ENCODE data around the gene COL4A1. TPM values are rescaled to one million over a fixed set of nuclear protein-coding genes. Genes with fewer than 3 reads are reported as not detected.

COL4A1 gene
- total RNA-seq, 1 donor from 2014 or later = 65.2 TPM

DNA sequence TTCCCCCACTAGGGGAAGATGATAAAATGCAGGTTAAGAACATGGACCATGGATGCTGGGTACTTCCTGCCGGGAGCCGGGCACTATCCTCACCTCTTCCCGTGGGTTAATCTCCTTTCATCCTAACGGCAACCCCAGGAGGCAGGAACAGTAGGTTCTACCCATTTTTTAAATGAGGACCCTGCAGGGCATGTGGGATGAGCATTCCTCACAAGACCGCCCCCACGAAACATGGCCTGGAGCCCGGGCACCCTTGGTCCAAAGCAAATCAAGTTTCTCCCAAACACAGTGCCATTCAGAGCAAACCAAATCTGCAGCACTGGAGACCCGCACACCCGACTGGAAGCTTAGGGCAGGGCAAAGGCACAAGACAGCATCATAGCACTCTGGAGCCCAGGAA, 35.5 kb upstream of the COL4A1 start:
- DNase-seq (ENCODE audit: low spot score in 2 of 2) = no peak
- FAIRE-seq = no peak

DNA sequence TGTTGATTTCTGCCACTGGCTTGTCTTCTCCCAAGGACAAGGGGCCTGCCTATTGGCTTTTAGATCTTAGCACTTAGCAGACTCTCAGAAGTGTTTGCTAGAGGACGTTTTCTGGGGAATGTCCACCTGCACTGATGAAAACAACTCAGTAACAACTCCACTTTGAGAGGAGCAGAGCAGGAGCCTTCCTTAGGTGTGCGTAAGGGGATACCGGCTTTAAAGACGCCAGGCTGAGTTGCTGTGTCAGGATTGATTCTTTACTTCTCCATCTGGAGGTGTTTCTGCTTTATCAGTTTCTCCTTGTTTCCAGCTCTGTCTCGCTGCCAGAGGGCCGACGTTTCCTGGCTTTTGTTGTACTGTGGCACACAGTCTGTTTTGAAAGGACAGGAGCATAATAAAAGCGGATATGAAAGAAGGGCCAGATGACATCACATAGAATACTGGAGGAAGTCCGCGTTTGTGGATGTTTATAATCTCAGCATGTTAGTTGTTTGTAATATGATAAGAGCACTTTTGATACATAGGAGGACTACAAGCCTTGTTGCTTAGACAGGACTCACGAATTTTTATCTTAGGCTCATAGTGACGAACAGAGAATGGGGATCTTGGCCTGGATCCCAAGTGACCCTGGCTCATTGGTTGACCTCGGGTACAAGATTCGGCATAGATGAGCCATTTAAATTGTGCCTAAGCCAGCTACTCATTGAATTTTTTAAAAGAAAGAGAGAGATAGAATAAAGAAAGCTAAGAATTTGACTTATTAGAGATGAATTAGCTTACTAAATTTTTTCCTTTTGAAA, 34.7 kb upstream of the COL4A1 start:
- FAIRE-seq (no peak), DNase-seq (ENCODE audit: low spot score in 2 of 2) (no peak)

DNA sequence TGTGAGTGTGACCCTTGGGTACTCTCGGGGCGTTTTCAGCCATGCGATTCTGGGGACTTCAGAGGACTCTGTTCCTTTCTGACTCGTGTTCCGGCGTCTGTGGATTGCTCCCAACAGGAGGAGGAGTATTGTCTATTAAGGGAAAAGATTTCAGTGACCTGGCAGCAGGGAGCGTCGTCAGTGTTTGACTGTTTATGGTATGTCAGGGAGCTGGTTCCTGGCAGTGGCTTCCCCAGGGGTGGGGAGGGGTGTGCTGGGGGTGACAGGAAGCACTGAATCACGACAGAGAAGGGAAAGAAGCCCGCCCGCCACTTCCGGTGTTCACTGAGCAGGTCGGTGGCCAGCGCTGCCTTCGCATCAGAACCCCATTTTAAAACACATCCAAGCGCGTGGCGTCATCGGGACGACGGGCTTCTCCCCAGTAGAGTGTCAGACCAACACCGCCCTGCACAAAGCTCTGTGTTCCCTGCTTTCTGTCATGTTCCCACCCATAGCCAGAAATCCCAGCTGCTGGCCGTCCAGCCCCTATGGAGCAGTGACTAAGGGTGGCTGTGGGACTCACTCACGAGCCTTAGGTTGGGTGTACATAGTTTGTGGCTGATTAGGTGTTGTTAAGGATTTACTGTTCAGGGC, 34.0 kb upstream of the COL4A1 start:
- peak in 1 of 2 donors; percentile 34 for DNase-seq (ENCODE audit: low spot score in 2 of 2)
- FAIRE-seq = no peak

DNA sequence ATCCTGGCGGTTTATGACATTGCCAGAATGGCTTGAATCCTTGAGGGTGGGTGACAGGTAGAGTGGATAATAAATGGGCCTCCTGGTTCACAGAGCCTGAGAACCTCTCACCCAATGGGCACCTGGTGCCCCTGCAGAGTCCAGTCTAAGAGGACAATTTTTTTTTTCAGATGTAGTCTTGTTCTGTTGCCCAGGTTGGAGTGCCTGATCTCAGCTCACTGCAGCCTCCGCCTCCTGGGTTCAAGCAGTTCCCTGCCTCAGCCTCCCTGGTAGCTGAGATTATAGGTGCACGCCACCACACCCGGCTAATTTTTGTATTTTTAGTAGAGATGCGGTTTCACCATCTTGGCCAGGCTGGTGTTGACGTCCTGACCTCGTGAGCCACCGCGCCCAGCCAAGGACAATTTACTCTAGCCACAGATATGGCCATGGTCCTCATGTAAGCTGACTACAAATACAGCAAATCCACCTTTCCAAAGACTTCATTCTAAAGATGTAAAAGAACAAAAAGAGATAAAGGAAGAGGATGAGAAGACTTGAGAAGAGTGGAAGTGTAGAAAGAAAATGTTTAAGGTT, 33.1 kb upstream of the COL4A1 start:
- no peak for FAIRE-seq
- no peak for DNase-seq (ENCODE audit: low spot score in 2 of 2)

DNA sequence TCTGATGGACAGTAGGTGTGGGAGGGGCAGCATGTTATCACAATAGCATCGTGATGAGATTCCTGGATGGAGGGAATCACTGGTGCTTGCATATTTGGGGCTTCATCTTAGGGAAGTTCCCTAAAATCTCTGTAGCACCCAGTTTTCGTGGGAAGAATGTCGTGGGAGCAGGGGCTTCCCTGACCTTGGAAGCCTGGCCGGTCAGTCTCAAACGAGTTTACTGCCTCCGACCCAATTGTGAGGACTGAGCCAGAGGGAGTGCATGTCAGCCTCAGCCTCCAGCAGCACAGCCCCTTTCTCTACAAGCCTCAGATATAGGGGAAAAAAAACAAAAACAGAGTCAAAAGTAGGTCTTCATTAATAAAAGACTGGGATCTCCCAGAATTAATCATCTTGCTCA, 32.3 kb upstream of the COL4A1 start:
- FAIRE-seq = no peak

DNA sequence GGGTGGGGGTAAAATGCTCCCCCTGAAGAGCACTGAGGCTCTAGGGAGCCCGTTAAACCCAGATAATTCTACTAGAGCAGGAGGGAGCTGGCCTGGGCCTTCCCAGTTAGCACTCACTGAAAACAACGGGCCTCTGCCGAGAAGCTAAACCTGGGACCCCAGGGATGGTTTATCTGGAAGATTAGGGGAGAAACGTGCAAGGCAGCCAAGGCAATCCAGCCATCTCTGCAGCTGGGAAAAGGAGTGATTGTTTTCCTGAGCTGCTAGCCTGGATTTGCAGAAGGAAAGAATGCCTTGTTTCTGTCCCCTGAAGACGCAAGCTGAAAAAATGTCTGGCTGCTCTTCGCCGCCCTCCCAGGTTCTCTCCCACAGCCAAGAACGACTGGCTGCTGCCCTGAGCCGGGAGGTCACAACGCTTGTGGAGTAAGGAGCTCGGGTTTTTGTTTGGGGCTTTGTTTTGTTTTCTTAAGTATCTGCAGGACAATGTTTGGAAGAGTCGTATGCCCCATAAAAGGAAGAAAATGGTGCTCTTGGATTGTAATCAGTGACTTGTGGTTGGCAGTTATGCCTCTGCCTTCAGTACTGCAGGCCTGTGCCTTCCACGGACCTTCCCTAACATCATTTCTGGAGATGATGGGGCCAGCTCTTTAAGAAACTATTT, 31.6 kb upstream of the COL4A1 start:
- FAIRE-seq (no peak), DNase-seq (ENCODE audit: low spot score in 2 of 2) (no peak)

More for the DNA sequence above, 32.3 kb upstream of the COL4A1 start:
- no peak for DNase-seq (ENCODE audit: low spot score in 2 of 2)

DNA sequence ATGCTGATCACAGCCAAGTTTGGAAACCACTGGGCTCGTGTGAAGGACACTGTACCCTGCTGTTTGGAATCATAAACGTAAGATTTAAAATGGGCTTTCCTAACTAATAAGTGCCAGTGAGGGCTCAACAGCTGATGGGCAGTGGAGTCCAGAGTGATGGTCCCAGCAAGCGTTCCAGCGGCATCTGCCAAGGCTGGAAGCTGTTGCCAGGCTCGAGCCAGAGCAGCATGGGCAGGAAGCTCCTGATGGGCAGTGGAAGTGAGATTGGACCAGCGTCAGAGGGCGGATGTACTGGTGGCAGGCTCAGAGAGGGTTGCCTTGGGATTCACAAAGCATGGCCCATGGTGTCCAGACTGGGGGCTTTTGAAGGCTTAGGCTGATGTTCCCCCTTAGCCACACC, 30.3 kb upstream of the COL4A1 start:
- FAIRE-seq (no peak), DNase-seq (ENCODE audit: low spot score in 2 of 2) (no peak)

DNA sequence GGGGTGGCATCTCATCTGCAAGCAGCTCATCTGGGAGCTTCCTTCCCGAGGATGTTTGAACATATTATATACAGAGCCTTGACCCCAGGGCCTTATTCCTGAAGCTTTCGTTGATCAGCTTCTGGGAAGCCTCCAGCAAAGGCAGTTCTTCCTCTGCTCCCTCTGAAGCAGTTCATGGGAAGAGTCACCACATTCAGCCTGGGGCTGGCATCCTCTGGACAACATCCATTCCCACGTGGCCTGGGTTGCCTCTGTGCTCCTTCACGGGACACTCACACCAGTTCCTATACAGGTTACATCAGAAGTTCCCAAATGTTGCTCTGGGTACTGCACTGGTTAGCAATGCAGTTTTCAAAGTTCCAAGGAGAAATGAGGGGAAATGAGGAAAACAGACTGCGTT, 29.7 kb upstream of the COL4A1 start:
- FAIRE-seq = no peak

DNA sequence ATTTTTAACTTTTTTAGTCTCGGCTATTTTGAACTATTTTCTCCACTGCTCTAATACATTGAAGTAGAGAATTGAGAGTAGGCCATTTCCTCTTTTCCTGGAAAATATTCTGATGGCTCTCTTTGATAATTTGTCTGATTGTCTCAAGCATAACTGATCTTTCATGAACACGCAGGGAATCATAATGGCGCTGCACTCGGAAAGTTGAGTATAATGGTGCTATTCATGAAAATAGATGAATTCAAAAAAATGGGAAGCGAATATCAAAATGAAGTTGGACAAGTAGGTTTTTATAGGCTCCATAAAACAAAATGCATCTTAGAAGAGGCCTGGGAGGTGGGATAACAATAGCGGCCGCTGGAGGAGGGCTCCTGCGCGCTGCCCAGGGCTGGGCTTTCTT, 29.2 kb upstream of the COL4A1 start:
- FAIRE-seq (no peak), DNase-seq (ENCODE audit: low spot score in 2 of 2) (no peak)

More for the DNA sequence above, 29.7 kb upstream of the COL4A1 start:
- DNase-seq (ENCODE audit: low spot score in 2 of 2) = no peak

DNA sequence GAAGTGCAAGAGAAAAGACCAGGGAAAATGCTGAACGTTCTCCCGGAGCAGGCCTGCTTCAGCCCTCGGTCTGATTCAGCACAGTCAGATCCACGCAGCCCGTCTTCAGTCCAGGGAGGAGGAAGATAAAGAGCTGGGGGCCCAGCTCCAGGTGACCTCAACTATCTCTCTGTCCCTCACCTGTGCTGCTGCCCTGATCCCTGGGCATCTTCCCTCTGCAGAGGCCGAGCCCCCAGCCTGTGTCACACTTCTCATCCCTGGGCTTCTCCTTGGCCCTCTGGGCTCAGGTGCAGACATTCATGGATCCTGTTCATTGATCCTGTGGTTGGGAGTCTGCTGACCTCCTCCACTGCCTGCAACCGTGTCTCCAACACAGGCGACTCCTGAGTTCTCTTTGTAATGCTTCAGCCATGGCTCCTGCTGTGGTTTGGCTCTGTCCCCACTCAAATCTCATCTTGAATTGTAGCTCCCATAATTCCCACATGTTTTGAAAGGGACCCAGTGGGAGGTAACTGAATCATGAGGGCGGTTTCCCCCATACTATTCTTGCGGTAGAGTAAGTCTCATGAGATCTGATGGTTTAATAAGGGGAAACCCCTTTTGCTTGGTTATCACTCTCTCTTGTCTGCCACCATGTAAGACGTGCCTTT, 28.0 kb upstream of the COL4A1 start:
- FAIRE-seq = no peak

DNA sequence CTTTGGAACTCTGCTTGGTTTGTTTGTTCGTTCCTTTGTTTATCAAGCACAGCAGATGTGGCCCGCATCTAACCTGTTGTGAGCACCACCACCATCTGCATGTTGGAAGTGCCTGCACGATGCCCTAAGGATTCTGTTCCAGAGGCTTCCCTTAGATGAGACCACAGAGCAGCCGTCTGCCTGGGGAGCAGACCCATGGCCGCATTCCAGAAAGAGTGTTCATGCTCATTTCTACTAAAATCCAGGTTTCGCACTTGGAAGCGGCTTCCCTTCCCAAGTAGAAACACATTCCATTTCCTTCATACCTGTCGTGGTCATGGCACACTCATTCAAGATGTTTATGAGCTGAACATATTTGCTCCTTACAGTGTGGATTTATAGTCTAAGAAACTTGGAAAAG, 27.3 kb upstream of the COL4A1 start:
- FAIRE-seq = no peak
- DNase-seq (ENCODE audit: low spot score in 2 of 2) = no peak

More for the DNA sequence above, 28.0 kb upstream of the COL4A1 start:
- DNase-seq (ENCODE audit: low spot score in 2 of 2) = no peak

DNA sequence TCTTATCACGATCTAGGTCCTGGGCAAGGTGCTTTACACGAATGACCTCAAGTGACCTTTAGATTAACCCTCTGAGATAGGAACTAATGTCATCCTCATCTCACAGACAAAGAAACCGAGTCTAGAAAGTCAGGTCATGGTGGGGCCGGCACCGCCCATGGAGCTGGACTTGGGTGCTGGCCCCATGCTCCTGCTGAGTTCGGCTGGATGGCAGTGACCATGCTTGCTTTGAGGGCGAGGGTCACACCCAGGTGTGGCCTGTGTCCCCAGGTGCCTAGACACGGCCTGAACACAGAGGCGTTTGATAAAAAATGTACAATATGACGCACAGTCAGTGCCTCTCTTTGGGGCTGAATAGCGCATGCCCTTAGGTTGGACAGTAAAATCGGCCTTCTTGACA, 26.9 kb upstream of the COL4A1 start:
- FAIRE-seq (no peak), DNase-seq (ENCODE audit: low spot score in 2 of 2) (no peak)

DNA sequence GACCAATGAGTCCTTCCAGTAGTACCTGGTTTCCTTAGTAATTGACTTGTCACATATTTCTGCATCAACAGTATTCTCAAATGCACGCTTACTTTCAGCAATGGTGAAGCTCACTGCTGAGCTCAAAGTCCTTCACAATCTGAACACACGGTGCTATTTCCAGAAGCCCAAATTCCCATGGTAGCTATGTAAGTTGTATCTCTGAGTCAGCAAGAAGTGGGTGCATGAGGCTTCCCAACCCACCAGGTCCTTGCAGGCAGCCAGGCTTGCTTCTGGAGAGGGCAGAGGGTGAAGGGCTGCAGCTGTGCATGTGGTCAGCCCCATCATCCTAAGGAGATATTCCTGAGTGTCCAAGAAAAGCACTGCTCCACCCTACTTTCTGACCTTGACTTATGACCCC, 25.8 kb upstream of the COL4A1 start:
- DNase-seq (ENCODE audit: low spot score in 2 of 2) (no peak), FAIRE-seq (no peak)

DNA sequence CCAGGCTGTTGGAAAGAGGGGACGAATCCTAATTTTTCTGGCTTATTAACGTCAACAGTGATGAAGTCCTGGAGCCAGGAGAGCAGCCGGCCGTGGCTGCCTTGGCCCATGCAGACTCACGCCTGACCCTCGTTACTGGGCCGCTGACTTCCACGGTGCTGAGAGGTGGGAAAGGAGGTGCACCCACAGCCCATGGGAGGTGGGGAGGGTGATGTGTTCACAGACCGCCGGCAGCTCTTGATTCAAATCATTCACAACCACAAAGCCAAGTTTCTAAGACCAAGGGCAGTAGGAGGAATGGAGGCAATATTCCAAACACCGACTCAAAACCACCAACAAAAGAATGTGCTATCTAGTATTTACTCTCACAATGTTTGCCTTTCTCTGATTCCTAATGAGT, 24.4 kb upstream of the COL4A1 start:
- FAIRE-seq (no peak), DNase-seq (ENCODE audit: low spot score in 2 of 2) (no peak)

DNA sequence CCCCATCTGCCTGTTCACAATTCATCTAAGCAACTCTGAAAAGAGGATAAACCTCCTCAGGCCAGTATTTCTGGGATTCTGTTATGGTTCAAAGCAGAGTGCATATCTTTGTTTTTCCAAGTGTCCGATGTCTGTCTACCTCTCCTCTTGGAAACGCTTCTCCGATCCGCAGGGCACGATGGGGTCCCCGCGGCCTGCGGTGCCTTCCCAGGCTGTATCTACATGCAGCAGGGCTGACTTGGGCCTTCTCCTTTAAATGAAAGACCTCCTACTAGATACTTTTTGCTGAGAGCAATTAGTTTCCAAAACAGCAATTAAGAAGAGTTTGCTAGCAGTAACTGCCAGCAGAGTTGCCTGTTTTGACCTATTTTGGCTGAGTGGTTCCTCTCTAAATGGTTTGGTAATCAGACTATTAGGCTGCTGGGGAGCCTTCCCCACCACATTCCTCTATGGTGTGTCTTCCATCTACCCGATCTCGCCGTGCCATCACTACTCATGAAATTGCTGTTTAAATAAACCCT, 23.6 kb upstream of the COL4A1 start:
- FAIRE-seq (no peak), DNase-seq (ENCODE audit: low spot score in 2 of 2) (no peak)

DNA sequence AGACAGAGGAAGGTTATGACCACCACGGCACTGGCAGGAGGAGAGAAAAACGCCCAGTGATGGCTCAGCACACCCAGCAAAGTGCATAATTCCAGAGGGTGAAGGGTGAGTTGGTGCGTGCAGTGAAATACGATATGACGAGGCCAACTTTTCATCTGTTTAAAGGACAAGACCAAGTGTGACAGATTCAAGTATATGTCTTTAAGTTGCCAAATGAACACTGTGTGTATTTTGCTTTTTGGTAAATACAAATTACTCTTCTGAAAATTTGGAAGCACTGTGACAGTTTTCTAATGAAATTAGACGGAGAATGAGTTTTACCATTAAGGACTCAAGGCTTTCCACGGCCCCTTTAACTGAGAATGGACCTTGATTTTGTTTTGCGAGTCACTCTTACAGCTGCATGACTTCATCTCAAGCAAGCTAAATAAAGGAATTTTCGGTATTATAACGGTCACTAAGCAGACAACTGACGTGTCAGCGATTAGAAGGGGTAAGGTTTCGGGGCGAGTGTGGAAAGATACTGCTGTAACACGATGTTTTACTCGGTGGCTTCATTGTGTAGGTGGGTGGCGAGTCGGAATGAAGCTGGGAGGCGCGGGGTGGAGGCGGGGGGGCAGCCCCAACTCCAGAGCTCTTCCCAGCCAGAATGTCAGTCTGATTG, 23.0 kb upstream of the COL4A1 start:
- no peak for FAIRE-seq
- no peak for DNase-seq (ENCODE audit: low spot score in 2 of 2)

DNA sequence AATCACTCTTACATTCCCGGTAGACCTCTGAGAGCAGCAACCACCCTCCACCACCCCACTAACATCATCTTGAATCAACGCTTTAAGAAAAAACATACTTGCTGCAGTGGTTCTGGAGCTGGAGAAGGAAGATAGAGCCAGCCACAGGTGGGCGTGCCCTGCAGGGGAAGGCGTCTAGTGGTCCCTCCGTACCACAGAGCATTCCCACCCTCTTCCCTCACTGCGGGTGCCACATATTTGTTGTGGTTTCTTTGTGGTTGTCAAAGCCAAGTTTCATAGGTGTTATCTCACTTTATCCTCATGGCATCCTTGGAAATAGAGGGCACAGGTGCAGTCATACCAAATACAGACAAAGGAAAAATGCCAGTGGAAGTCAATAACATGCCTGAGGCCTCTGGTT, 22.3 kb upstream of the COL4A1 start:
- FAIRE-seq (no peak), DNase-seq (ENCODE audit: low spot score in 2 of 2) (no peak)

DNA sequence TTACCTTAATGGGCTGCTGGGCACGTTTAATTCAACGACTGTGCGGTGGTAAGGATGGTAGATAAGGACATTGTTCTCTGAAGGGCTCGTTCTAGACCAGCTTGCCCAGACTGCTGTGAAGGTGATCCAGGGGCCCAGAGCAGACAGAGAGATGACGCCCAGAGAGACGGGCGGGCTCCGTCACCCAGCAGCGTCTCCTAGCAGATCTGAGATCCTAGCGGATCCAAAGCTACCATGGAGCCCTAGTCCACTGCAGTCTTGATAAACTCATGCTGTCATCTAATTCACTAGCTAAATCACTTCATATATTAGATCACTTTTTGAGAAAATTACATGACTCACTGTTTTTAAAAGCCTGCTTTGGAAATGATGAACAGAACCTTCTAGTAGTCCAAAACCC, 21.6 kb upstream of the COL4A1 start:
- FAIRE-seq (no peak), DNase-seq (ENCODE audit: low spot score in 2 of 2) (no peak)

DNA sequence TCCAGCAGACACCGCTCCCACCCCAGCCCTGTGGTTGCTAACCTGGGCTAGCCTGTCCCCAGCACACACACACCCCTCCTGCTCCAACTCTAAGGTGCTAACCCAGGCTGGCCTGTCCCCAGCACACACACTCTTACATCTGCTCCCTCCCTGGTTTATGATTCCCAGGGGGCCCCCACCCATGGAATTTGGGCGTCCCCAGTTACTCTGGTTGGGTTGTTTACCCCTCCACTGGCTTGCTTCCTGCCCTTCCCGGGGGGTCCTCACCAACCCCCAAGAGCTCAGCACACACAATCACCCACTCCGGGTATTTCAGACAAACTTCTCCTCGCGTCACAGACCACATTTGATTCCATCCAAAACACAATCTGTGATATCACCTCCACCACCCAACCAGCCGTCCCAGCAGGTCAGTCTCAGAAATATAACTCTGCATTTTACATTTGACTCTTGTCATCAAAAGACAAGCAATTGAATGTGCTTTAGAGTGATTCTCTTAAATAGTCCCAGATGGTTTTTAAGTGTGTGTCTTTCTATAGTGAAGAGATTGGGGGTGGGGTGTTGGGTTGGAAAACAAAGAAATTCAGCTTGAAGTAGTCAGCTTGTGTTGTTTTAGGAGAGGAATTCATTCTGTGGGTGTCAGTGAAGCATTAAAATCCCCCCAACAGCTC, 20.2 kb upstream of the COL4A1 start:
- FAIRE-seq (no peak), DNase-seq (ENCODE audit: low spot score in 2 of 2) (no peak)
